Gastroesophageal sphincter (tissue), 4 donors: ENCODE results near the gene TNS1. TPM values are rescaled to one million over a fixed set of nuclear protein-coding genes. Genes with fewer than 3 reads are reported as not detected.

Source experiments
- ATAC-seq: fragments of 150-250 bp; one replicate; pipeline ENCODE4 v1.9.1; 2016; ENCODE audit warnings: mild to moderate bottlenecking, moderate library complexity
- H3K27ac ChIP-seq, 4 donors: fragments of 200-600 bp; sonication (generic) in 3 of 4; 1 replicate in 3 of 4; 2 replicates in 1 of 4; pipeline ENCODE4 v1.5.1; 2016 to 2019
- H3K27me3 ChIP-seq: fragments of 200-600 bp; sonication (generic); one replicate; pipeline ENCODE4 v1.5.1; 2019
- H3K36me3 ChIP-seq, 2 donors: fragments of 200-600 bp; sonication (generic); one replicate each; pipeline ENCODE4 v1.5.1; 2019; ENCODE audit warnings: control low read depth in 1 of 2
- H3K4me1 ChIP-seq, 3 donors: fragments of 200-600 bp; sonication (generic); 1 replicate in 2 of 3; 2 replicates in 1 of 3; pipeline ENCODE4 v1.5.1; 2016 to 2019; ENCODE audit warnings: control low read depth in 2 of 3
- H3K4me3 ChIP-seq, 2 donors: fragments of 200-600 bp; sonication (generic); one replicate each; pipeline ENCODE4 v1.5.1; 2019; ENCODE audit warnings: mild to moderate bottlenecking in 1 of 2, moderate library complexity in 1 of 2
- H3K9me3 ChIP-seq, 3 donors: fragments of 200-600 bp; sonication (generic); one replicate each; pipeline ENCODE4 v1.5.1; 2017 to 2019; ENCODE audit warnings: control low read depth in 2 of 3
- EP300 ChIP-seq: sonication (generic); formaldehyde crosslinking; IDR thresholded peaks from one replicate; pipeline ENCODE4 v1.6.1; 2017; ENCODE audit warnings: antibody characterized with exemption, mild to moderate bottlenecking
- POLR2A ChIP-seq, 2 donors: fragments of 450-650 bp; IDR thresholded peaks; one replicate each; pipeline ENCODE4 v1.6.1; 2017; ENCODE audit warnings: antibody characterized with exemption in 2 of 2, mild to moderate bottlenecking in 2 of 2, moderate library complexity in 1 of 2
- POLR2AphosphoS5 ChIP-seq: sonication (generic); formaldehyde crosslinking; IDR thresholded peaks from one replicate; pipeline ENCODE4 v1.6.1; 2017; ENCODE audit warnings: antibody characterized with exemption
- WGBS, 2 donors: methylation state at CpG; one replicate each; pipeline ENCODE4 v1.1.5; 2018; ENCODE audit warnings: low coverage in 1 of 2; 5-methylcytosine and 5-hydroxymethylcytosine counted together
- total RNA-seq, 4 donors: library from RNA; depleted of rRNA; stranded (reverse); fragments of >200 nt; gene quantifications; one replicate each; pipeline ENCODE4 v1.1.0, GENCODE V29; 2016
- TF ChIP-seq, protein P1 (sequence below), 4 experiments: fragments of 200-600 bp in 2 of 4; fragments of 450-650 bp in 2 of 4; sonication (generic) in 1 of 4; IDR thresholded peaks; one replicate each; pipeline ENCODE4 v1.5.1; 2017 to 2019; ENCODE audit warnings: antibody characterized with exemption in 4 of 4, mild to moderate bottlenecking in 2 of 4, moderate library complexity in 2 of 4

TNS1 gene
- total RNA-seq, 4 donors from 2014 or later, result 825 to 2,193 (median 1,462) TPM

DNA sequence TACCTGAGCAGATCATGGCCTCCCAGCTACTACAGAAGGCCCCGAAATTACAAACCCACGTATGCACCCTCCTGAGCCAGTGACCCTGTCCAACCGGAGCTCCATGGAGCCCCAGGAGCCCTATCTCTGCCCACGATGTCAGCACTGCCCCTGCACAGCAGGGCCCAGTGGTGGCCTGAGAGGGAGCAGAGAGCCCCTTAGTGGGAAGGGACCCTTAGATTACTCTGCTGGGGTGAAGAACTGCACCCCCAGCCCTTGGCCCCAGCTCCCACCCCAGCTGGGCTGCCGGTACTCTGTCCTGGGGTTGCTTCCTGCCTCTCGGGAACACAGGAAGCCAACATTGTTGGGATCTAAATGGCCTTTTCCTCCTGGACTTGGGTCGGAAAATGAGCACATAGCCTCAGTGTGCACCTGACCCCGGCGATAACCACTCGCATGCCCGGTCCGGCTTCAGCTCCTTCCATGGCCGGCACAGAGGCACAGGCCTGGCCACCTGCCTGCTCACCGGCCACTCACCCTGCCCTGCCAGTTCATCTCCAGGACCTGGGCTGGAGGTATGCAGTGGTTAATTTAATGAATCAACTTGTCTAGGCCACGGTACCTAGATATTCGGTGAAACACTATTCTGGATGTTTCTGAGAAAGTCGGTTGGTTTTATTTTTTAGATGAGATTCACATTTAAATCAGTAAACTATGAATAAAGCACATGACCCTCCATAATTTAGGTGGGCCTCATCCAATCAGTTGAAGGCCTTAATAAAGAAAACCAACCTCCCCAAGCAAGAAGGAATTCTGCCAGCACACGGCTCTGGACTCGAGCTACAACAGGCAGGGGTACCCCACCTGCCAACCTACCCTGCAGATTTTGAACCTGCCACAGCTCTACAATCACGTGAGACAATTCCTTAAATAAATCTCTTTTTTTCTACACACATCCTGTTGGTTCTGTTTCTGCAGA is 19.2 kb downstream of the TNS1 start:
- H3K9me3 ChIP-seq, result no peaks in the 10 kb centered on the region
- no peak for ATAC-seq
- H3K27ac ChIP-seq, result peak overlapping the region in 3 of 4 donors; percentile 41 to 57 (median 56)
- peaks cover 0 to 59% (median 39%) of the 10 kb centered on the region in 3 donors for H3K4me1 ChIP-seq
- TF ChIP-seq POLR2AphosphoS5, result no peak
- no peak for TF ChIP-seq EP300
- TF ChIP-seq, protein P1, sequence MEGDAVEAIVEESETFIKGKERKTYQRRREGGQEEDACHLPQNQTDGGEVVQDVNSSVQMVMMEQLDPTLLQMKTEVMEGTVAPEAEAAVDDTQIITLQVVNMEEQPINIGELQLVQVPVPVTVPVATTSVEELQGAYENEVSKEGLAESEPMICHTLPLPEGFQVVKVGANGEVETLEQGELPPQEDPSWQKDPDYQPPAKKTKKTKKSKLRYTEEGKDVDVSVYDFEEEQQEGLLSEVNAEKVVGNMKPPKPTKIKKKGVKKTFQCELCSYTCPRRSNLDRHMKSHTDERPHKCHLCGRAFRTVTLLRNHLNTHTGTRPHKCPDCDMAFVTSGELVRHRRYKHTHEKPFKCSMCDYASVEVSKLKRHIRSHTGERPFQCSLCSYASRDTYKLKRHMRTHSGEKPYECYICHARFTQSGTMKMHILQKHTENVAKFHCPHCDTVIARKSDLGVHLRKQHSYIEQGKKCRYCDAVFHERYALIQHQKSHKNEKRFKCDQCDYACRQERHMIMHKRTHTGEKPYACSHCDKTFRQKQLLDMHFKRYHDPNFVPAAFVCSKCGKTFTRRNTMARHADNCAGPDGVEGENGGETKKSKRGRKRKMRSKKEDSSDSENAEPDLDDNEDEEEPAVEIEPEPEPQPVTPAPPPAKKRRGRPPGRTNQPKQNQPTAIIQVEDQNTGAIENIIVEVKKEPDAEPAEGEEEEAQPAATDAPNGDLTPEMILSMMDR (IDR thresholded peaks at IDR 0.05), result no peak
- no peak for TF ChIP-seq POLR2A (IDR thresholded peaks at IDR 0.05)
- H3K4me3 ChIP-seq, result no peak overlapping the region
- 45 to 72% methylated on average over 2 to 7 of the region's 20 CpGs for WGBS, 2 donors
- no peaks in the 10 kb centered on the region for H3K36me3 ChIP-seq
- no peaks in the 10 kb centered on the region for H3K27me3 ChIP-seq

DNA sequence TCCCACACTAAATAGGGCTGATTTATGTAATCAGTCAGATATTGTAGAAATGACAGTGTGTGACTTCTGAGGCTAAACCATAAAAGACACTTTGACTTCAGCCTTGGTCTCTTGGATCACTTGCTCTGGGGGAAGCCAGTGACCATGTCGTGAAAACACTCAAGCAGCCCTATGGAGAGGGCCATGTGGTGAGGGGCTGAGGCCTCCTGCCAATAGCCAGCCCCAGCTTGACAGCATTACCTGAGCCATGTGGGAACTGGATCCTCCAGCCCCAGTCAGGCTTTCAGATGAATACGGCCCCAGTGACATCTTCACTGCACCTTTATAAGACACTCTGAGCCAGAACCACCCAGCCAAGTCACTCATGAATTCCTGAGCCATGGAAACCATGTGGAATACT is 20.8 kb downstream of the TNS1 start:
- no peaks in the 10 kb centered on the region for H3K36me3 ChIP-seq
- 80 to 95% methylated on average over 1 to 2 of the region's 2 CpGs for WGBS, 2 donors
- H3K27me3 ChIP-seq, result no peaks in the 10 kb centered on the region
- no peak overlapping the region for H3K4me3 ChIP-seq
- no peaks in the 10 kb centered on the region for H3K9me3 ChIP-seq
- ATAC-seq, result no peak
- TF ChIP-seq POLR2AphosphoS5 (no peak), POLR2A (IDR thresholded peaks at IDR 0.05) (no peak), EP300 (no peak)
- TF ChIP-seq, protein P1 (IDR thresholded peaks at IDR 0.05), result no peak
- H3K27ac ChIP-seq, result peak overlapping the region in 2 of 4 donors; percentile 90 to 92
- peaks cover 0 to 58% (median 32%) of the 10 kb centered on the region in 3 donors for H3K4me1 ChIP-seq

DNA sequence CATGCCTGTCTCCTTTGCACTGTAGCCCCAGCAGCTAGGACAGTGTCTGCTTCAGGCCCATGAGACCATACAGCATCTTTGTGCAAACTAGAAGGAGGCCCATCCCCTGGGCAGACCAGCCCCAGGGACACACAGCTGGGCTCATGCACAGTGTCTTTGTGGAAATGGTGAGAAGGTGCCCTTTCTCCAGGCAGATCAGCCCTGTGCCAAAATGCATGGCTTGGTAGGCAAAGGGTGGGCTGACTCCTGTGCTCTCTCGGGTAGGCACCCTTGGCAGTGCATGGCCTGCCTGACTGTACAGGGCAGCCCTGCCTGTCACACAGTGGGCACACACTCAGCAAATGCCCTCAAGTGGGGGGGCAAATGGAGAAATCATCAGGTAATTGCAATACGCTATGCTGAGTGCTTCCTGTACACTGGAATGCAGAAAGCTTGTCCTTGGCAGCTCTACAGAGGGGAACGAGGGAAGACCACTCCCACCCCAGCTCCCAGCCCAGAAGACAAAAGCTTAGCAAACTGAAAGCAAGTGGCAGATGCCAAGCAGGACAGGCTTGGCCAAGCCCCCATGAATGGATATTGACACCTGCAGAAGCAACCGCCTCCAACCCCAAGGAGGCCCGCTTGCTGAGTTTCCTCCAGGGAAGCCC is 21.6 kb downstream of the TNS1 start:
- Histone ChIP-seq H3K27me3 (no peaks in the 10 kb centered on the region), H3K9me3 (no peaks in the 10 kb centered on the region), H3K36me3 (no peaks in the 10 kb centered on the region), H3K27ac (peak overlapping the region in 3 of 4 donors; percentile 90 to 97 (median 92)), H3K4me1 (peaks cover 0 to 64% (median 36%) of the 10 kb centered on the region in 3 donors), H3K4me3 (no peak overlapping the region)
- TF ChIP-seq, protein P1 (IDR thresholded peaks at IDR 0.05), result no peak
- TF ChIP-seq POLR2A (IDR thresholded peaks at IDR 0.05) (no peak), POLR2AphosphoS5 (no peak), EP300 (no peak)
- 0 to 69% methylated on average over 1 to 3 of the region's 5 CpGs for WGBS, 2 donors
- ATAC-seq, result no peak

DNA sequence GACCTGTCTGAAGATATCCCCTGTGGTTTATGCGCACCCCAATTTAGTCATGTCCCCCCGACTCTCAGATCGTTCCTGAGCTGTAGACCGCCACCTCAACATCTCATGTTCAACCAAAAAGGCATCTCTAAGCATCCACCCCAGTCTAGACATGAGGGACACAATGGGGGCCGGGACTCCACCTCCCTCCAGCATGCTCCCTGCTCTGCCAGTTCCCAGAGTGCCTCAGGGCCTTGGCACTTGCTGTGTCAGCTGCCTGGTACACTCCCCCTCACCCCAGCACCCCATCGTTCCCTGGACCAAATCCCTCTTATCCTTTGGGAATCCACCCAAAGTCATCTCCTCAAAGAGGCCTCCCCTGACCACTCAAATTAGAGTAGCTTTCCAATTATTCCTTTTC is 22.2 kb downstream of the TNS1 start:
- no peak for ATAC-seq
- H3K27ac ChIP-seq, result peak overlapping the region in 3 of 4 donors; percentile 90 to 97 (median 92)
- H3K4me1 ChIP-seq, result peaks cover 0 to 70% (median 36%) of the 10 kb centered on the region in 3 donors

More for the DNA sequence above, 22.2 kb downstream of the TNS1 start:
- Histone ChIP-seq H3K36me3 (no peaks in the 10 kb centered on the region), H3K9me3 (no peaks in the 10 kb centered on the region), H3K4me3 (no peak overlapping the region), H3K27me3 (no peaks in the 10 kb centered on the region)
- TF ChIP-seq EP300, result no peak
- TF ChIP-seq, protein P1 (IDR thresholded peaks at IDR 0.05), result no peak
- TF ChIP-seq POLR2A (IDR thresholded peaks at IDR 0.05), result no peak
- no peak for TF ChIP-seq POLR2AphosphoS5
- 62 to 63% methylated on average over 2 to 5 of the region's 6 CpGs for WGBS, 2 donors
